KMS-11 (cell line): Measurements from ENCODE around the gene DET1.

ENCODE experiments used
- H2AFZ ChIP-seq: fragments of 200-600 bp; sonication (generic); 2 replicates; pipeline ENCODE4 v1.6.1; 2016; ENCODE audit warnings: antibody characterized with exemption, mixed run types, low read depth
- H3K27ac ChIP-seq: fragments of 200-600 bp; sonication (generic); 2 replicates; pipeline ENCODE4 v1.6.1; 2016; ENCODE audit warnings: mild to moderate bottlenecking, mixed run types
- H3K27me3 ChIP-seq: fragments of 200-600 bp; sonication (generic); 2 replicates; pipeline ENCODE4 v1.6.1; 2017; ENCODE audit warnings: mild to moderate bottlenecking, low read depth, mixed run types, moderate library complexity; ENCODE audit not compliant: insufficient read depth
- H3K36me3 ChIP-seq: fragments of 200-600 bp; sonication (generic); 2 replicates; pipeline ENCODE4 v1.6.1; 2017; ENCODE audit warnings: mild to moderate bottlenecking, mixed run types; ENCODE audit not compliant: insufficient read depth
- H3K4me1 ChIP-seq: fragments of 200-600 bp; sonication (generic); 2 replicates; pipeline ENCODE4 v1.6.1; 2016; ENCODE audit warnings: mild to moderate bottlenecking, low read depth, mixed run types; ENCODE audit not compliant: poor library complexity, severe bottlenecking
- H3K4me2 ChIP-seq: fragments of 200-600 bp; sonication (generic); 2 replicates; pipeline ENCODE4 v1.7.0; 2016; ENCODE audit warnings: mild to moderate bottlenecking, mixed run types
- H3K4me3 ChIP-seq: fragments of 200-600 bp; sonication (generic); IDR thresholded peaks from 2 replicates; pipeline ENCODE4 v1.6.1; 2017; ENCODE audit warnings: low read depth, low read length, mixed read lengths; ENCODE audit not compliant: insufficient read depth
- H3K79me2 ChIP-seq: fragments of 200-600 bp; sonication (generic); 2 replicates; pipeline ENCODE4 v1.6.1; 2016; ENCODE audit warnings: low read depth, mixed run types; ENCODE audit not compliant: insufficient read depth
- H3K9ac ChIP-seq: fragments of 200-600 bp; sonication (generic); 2 replicates; pipeline ENCODE4 v1.6.1; 2016; ENCODE audit warnings: mild to moderate bottlenecking, mixed run types
- H4K20me1 ChIP-seq: fragments of 200-600 bp; sonication (generic); 2 replicates; pipeline ENCODE4 v1.6.1; 2016; ENCODE audit warnings: mild to moderate bottlenecking, mixed run types; ENCODE audit not compliant: insufficient read depth
- TF ChIP-seq, protein P1 (sequence below): fragments of 200-600 bp; sonication (generic); conservative IDR thresholded peaks from 2 replicates; pipeline ENCODE4 v1.6.1; 2017; ENCODE audit warnings: low read depth, mild to moderate bottlenecking, antibody characterized with exemption, low read length, moderate library complexity, mixed read lengths

The DET1 gene

DNA sequence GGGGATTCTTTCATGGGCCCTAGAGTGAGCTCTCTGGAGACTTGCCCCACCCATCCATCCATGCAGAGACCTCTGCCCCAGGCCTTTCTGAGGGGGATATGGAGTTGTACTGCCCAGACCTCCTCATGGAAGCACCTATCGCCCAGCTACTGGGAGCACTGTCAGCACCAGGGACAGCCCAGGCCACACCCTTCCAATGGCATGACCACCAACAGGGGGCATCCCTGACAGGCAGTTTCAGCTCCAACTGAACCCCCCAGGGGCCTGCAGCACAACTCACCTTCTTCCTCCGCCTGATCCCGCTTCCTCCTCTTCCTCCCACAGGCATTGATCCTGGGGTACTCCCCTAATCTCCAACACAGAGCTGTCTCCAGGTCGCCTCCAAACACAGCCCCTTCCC, 57.2 kb downstream of the DET1 start:
- Histone ChIP-seq H2AFZ (no peak overlapping the region), H3K79me2 (no peaks in the 10 kb centered on the region), H3K9ac (no peak overlapping the region), H3K4me3 (no peak overlapping the region), H3K27ac (no peak overlapping the region), H4K20me1 (no peaks in the 10 kb centered on the region), H3K36me3 (no peaks in the 10 kb centered on the region), H3K4me1 (no peaks in the 10 kb centered on the region), H3K4me2 (no peak overlapping the region), H3K27me3 (no peaks in the 10 kb centered on the region)
- TF ChIP-seq, protein P1, sequence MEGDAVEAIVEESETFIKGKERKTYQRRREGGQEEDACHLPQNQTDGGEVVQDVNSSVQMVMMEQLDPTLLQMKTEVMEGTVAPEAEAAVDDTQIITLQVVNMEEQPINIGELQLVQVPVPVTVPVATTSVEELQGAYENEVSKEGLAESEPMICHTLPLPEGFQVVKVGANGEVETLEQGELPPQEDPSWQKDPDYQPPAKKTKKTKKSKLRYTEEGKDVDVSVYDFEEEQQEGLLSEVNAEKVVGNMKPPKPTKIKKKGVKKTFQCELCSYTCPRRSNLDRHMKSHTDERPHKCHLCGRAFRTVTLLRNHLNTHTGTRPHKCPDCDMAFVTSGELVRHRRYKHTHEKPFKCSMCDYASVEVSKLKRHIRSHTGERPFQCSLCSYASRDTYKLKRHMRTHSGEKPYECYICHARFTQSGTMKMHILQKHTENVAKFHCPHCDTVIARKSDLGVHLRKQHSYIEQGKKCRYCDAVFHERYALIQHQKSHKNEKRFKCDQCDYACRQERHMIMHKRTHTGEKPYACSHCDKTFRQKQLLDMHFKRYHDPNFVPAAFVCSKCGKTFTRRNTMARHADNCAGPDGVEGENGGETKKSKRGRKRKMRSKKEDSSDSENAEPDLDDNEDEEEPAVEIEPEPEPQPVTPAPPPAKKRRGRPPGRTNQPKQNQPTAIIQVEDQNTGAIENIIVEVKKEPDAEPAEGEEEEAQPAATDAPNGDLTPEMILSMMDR = no peak

DNA sequence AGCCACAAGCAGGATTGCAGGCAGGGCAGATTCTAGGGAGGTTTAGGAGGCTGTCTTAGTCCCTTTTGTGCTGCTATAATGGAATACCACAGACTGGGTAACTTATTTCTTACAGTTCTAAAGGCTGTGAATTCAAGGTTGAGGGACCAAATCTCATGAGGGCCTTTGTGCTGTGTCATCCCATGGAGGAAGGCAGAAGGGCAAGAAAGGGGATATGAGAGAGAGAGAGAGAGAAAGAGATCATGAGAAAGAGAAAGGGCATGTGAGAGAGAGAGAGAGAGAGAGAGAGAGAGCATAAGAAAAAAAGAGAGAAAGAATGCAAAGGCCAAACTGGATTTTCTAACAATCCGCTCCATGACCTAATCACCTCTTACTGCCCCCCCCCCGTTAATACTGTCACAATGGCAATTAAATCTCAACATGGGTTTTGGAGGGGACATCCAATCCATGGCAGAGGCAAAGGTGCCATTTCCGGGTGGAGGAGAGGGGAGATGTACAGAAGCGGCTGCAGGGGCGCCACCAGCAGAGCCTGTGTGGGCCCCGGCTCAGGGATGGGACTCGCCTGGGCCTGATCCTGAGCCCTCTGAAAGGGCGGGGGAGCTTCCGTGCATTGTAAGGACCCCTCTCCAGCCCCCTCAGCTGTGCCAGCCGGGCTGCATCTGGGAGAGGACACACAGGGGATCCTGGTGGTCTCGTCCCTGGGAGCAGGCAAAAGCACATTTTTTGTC, 58.5 kb downstream of the DET1 start:
- Histone ChIP-seq H4K20me1 (no peaks in the 10 kb centered on the region), H2AFZ (no peak overlapping the region), H3K36me3 (no peaks in the 10 kb centered on the region), H3K4me3 (no peak overlapping the region), H3K79me2 (no peaks in the 10 kb centered on the region), H3K27me3 (no peaks in the 10 kb centered on the region), H3K27ac (no peak overlapping the region), H3K4me2 (no peak overlapping the region), H3K4me1 (no peaks in the 10 kb centered on the region), H3K9ac (no peak overlapping the region)
- TF ChIP-seq, protein P1 = no peak

DNA sequence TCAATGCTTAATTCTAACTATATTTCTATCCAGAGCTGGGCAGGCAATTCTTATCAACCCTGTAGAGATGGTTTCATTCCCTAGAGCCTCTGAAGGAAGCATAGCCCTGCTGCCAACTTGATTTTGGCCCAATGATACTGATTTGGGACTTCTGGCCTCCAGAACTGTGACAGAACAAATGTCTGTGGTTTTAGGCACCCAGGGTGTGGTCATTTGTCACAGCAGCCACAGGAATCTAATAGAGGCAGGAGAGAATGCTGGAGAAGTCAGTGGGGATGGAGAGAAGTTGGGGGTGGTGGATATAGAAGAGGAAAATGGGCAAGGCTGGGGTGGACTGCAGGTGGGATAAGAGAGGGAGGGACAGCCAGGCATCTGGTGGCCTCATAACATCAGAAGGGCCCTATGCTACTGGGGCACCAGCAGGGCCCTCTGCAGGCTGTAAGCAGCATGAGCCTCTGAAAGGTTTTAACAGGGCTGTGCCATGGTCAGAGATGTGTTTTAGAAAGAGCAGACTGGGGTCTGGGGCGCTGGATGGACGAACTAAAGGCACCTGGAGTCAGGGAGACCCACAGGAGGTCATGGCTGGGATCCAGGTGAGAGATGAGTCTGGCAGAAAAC, 59.2 kb downstream of the DET1 start:
- no peak overlapping the region for H3K4me3 ChIP-seq
- no peaks in the 10 kb centered on the region for H3K79me2 ChIP-seq
- H2AFZ ChIP-seq = no peak overlapping the region
- H3K9ac ChIP-seq = no peak overlapping the region
- TF ChIP-seq, protein P1 = no peak
- H3K4me1 ChIP-seq = no peaks in the 10 kb centered on the region
- no peak overlapping the region for H3K4me2 ChIP-seq
- no peaks in the 10 kb centered on the region for H3K27me3 ChIP-seq
- no peaks in the 10 kb centered on the region for H3K36me3 ChIP-seq
- no peaks in the 10 kb centered on the region for H4K20me1 ChIP-seq
- no peak overlapping the region for H3K27ac ChIP-seq

DNA sequence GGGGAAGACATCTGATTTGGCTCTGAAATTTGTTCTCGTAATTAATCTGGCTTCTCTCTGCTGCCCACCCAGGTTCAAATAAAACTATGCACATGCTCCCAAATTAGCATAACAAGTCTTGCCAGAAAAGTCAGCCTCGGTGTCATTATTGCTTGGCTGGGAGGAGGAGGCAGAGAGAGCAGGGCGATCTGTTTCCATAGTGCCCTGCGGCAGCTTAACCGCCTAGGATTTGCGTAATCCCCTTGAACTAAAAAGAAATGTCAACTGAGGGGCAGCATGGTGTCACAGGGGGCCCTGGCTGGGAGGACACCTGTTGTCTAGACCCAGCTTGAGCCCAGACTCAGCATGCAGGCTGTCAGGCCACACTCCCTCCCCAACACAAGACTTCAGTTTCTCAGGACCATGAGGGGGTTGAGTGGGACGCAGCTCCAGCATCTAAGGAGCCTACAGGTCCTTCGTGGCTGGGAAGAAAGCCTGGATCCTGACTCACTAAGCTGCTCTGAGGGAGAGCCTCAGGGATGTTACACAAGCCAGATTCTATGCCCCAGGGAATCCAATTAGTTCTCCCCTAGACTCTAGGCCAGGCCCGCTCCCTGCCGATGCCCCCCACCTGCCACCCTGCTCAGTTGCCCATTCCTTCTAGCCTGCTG, 61.7 kb downstream of the DET1 start:
- Histone ChIP-seq H3K79me2 (no peaks in the 10 kb centered on the region), H3K27ac (no peak overlapping the region), H3K9ac (no peak overlapping the region), H3K27me3 (no peaks in the 10 kb centered on the region), H3K4me2 (no peak overlapping the region), H3K36me3 (no peaks in the 10 kb centered on the region), H2AFZ (no peak overlapping the region), H4K20me1 (no peaks in the 10 kb centered on the region), H3K4me1 (no peaks in the 10 kb centered on the region), H3K4me3 (no peak overlapping the region)
- TF ChIP-seq, protein P1 = no peak
